ES-I3 (cell line): ENCODE results near the gene CCDC154.
A peak's percentile ranks its signal among the peaks of the same experiment; 100 is the strongest.

Experiments
- H3K36me3 ChIP-seq: 2 replicates; pipeline ENCODE4 v1.6.1; 2013; ENCODE audit warnings: mild to moderate bottlenecking, low read length, control low read depth, moderate library complexity; ENCODE audit not compliant: insufficient read depth
- H3K4me1 ChIP-seq: 2 replicates; pipeline ENCODE4 v1.6.1; 2013; ENCODE audit warnings: mild to moderate bottlenecking, control low read depth, low read length; ENCODE audit not compliant: insufficient read depth
- H3K9ac ChIP-seq: 2 replicates; pipeline ENCODE4 v1.6.1; 2013; ENCODE audit warnings: low read depth, mild to moderate bottlenecking, low read length, moderate library complexity
- H3K9me3 ChIP-seq: 2 replicates; pipeline ENCODE4 v1.6.1; 2013; ENCODE audit warnings: mild to moderate bottlenecking, low read length, moderate library complexity; ENCODE audit not compliant: control insufficient read depth, insufficient read depth

The CCDC154 gene

DNA sequence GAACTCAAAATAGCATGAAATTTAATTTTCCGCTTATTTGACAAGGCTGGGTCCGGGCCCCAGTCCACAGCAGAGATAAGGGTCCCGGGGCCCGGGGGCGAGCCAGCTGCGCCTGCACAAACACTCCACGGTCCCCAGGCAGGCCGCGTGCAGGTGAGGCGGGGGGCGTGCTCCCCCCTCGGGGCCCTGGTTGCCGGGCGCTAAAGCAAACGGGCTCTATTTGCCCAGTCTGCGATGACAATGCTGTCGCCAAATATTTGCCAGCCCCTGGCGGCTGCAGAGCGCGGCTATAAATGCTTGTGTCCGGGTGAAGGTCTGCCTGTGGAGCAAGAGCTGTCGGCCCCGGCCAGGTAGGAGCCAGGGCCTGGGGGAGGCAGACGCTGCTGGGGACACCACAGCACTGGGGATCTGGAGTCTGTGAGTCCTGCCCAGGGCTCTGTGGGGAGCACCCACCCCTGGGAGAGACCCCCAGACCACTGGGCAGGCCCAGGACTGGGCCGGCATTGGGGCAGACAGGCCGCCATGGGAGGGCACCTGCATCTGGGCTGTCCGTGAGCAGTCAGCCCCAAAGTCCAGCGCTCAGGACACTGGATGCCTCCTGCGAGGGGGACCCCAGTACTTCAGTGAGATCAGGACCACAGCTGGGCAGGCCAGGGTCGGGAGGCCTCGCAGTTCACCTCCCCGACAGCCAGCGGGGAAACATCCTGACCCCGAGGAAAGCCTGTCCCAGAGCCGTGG, 13.4 kb downstream of the CCDC154 start, which contains the start of gene PERCC1:
Gene PERCC1, plus strand, starts transcription at position 320 of the 738 bp plus-strand sequence. CDS start 1,516 bp downstream, outside the sequence.
- Histone ChIP-seq H3K9me3 (no peaks in the 10 kb centered on the region), H3K4me1 (no peaks in the 10 kb centered on the region; the same call in 1 of the 2 replicates)

DNA sequence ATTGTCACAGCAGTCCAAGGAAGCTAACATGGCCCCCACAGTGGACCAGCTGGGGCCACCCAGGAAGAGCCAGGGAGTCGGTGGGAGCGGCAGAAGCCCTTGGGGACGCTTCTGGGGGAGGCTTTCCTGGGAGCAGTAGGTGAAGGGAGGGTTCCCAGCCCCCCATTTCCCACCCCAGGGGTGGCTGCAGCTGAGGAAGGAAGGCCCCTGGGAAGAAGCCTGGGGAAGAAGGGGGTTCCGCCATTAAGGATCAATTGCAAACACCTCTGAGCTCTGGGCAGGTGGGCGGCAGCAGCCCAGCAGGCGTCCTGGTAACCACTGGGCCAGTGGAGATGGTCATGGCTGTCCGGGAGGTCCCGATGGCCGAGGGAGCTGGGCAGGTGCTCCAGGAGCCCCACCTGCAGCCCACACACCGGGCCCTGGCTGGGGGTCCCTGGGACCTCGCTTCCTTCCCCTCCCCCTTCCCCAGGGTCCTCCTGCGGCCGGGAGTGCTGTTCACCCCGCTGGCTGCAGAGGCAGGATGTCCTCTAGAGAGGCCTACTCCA, 14.1 kb downstream of the CCDC154 start:
- Histone ChIP-seq H3K36me3 (no peaks in the 10 kb centered on the region), H3K9ac (no peak overlapping the region), H3K9me3 (no peaks in the 10 kb centered on the region), H3K4me1 (no peaks in the 10 kb centered on the region; the same call in 1 of the 2 replicates)

More for the DNA sequence above, 13.4 kb downstream of the CCDC154 start, which contains the start of gene PERCC1:
- Histone ChIP-seq H3K36me3 (no peaks in the 10 kb centered on the region), H3K9ac (no peak within 1 kb of the TSS)

DNA sequence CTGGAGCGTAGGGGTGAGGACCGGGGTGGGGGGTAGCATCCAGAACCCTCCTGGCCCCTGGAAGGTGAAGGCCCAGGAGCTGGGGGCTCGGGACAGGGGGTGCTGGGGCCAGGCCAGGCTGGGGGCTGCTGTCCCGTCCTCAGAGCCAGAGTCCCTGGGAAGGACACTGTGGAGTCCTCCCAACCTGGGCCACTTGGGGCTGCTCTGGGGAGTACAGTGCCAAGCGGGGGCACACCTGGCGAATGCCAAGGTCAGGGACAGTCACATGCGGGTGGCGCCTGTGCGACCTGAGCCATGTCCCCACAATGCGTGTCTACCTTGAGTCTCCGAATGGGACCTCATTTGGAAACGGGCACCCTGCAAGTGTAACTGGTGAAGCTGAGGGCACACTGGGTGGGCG, 14.7 kb downstream of the CCDC154 start:
- H3K36me3 ChIP-seq: no peaks in the 10 kb centered on the region
- H3K9ac ChIP-seq: no peak overlapping the region
- H3K4me1 ChIP-seq: no peaks in the 10 kb centered on the region; the same call in 1 of the 2 replicates
- H3K9me3 ChIP-seq: no peaks in the 10 kb centered on the region

DNA sequence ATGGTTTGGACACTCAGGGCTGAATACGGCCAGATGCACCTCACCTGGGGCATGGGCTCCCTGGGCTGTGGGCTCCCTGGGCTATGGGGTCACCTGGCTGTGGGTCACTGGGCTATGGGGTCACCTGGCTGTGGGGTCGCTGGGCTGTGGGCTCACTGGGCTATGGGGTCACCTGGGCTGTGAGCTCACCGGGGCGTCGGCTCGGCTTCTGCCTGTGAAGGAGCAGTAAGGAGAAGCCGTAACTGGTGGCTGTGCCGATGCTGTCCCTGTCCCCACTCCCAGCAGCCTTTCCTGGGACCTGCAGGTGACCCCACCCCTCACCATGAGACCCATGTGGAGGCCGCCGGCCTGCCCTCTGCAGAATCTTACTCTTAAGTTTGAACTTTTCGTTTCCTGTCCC, 15.3 kb downstream of the CCDC154 start:
- Histone ChIP-seq H3K9ac (no peak overlapping the region), H3K4me1 (no peaks in the 10 kb centered on the region; the same call in 1 of the 2 replicates), H3K9me3 (no peaks in the 10 kb centered on the region), H3K36me3 (no peaks in the 10 kb centered on the region)

DNA sequence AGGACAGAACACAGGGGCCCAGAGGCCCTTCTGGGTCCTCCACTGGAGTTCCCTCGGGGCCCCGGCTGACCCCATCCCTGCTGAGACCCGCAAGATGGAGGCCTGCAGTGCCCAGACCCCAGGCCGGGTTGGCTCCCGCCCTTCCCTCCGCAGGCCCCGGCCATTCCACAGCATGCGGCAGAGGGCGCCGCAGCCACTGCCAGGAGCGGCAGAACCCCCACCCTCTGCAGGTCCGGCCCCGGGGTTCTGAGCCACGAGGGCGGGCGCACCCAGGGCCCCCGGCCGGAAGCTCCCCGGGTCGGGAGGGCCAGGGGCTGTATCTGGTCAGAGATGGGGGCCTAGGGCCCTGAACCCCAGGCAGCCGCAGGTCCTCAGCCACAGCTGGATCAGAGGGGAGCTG, 15.8 kb downstream of the CCDC154 start:
- Histone ChIP-seq H3K4me1 (no peaks in the 10 kb centered on the region; the same call in 1 of the 2 replicates), H3K36me3 (no peaks in the 10 kb centered on the region), H3K9ac (no peak overlapping the region)

DNA sequence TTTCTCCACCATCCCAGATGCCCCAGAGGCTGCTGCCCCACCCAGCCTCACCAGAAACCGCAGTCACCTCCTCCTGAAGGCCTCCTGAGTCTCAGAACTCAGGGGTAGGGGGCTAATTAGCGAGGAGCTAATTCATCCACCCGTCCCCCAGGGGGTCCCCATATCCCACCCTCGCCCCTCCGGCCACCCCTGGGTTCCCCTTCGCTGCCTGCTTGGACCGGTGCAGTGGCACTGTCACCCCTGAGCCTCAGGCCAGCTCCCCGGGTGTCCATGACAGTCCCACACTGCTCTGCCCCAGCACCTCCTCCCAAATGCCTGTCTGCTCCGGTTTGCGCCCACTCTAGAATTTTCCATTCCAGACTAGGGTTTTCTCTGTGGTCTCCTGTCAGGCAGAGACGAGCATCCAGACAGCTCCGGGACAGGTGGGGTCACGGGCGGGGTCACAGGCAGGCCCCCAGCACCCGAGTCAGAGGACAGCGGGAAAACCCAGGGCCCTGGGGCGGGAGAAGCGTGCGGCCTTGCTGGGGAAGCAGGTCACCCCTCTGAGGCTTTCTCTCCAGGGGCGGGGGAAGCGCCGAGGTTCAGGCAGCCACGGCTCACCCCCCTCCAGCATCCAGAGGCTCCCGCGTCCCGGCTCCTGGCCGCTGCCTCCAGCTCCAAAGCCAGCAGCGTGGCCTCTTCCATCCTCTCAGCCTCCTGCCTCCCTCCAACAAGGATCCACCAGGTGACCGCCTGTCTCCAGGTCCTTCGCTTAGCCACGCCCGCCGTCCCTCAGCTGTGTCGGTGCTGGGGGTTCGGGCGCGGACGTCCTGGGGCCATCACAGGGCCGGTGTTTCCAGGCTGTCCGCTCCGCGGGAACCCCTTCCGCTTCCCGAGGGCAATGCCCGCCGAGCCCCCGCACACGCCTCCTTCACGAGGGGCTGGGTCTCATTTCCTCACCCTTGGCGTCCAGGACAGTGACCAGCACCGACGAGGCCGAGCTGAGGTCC, 16.6 kb downstream of the CCDC154 start:
- no peaks in the 10 kb centered on the region for H3K9me3 ChIP-seq
- no peaks in the 10 kb centered on the region; the same call in 1 of the 2 replicates for H3K4me1 ChIP-seq
- no peaks in the 10 kb centered on the region for H3K36me3 ChIP-seq
- H3K9ac ChIP-seq: no peak overlapping the region

More for the DNA sequence above, 15.8 kb downstream of the CCDC154 start:
- H3K9me3 ChIP-seq: no peaks in the 10 kb centered on the region

DNA sequence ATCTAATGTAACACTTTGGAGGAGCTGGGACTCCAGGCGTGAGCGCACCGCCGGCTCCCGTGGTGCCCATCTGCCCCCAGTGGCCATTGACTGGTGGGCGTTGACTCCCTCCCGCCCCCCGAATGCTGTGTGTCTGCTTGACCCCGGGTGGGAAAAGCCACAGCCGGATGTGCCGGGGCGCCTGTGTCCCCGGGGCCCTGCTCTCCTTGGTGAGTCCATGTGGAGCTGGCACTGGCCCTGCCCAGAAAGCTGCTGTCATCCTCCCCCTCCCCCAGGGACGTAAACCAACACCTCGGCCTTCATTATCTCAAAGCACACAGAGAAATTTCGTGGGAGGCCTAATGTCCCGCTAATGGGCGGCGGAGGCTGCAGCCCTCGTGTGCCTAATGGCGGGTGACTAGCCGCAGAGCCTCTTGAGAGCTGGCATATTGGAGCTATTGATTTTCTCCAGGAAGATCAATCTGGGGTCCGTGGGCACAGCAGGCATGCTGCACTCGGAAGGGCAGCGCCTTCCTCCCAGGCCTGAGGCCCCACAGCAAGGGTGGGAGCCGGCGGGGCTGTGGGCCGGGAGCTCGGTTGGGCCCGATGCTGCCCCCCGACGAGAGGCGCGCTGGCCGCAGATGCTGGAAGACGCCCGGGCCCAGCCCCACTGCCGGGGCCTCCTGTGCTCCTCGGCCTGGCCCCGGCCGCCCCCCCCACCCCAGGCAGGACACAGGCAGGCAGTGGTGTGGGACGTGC, 17.5 kb downstream of the CCDC154 start:
- Histone ChIP-seq H3K36me3 (no peaks in the 10 kb centered on the region), H3K9me3 (no peaks in the 10 kb centered on the region), H3K4me1 (no peaks in the 10 kb centered on the region; the same call in 1 of the 2 replicates), H3K9ac (no peak overlapping the region)

DNA sequence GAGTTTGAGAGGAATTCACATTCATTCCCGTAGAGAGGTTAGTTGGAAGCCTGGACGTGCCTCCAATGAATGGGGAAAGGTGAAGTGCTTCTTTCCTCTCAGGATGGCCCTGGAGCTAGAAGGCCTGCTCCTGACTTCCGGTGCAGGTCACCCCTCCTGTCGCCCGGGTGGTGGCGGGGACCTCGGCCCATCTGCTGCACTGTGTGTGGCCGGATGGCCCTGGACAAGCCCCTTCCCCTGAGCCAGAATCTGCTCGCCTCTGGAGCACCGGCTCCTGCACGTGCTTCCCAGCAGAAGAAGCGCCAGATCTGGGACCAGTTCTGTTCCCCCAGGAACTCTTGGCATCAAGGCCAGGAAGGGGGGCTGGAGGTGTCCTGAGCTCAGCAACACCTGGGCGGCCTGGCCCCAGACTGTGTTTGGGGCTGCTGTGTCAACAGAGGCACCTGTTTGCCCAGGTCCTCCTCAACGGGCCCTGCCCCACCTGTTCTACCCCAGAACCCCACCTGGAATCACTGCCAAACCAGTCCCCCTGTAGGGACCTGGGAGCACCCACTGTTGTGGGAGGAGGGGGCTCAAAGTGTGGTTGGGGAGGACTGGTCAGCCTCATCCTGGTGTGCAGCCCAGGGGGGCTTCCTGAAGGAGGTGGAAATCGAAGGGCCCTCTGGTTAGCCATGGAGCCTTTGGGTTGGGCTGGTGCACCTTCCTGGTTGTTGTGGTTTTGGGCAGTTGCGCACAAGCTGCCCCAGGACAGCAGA, 18.6 kb downstream of the CCDC154 start:
- Histone ChIP-seq H3K36me3 (no peaks in the 10 kb centered on the region), H3K9ac (no peak overlapping the region), H3K4me1 (no peaks in the 10 kb centered on the region; the same call in 1 of the 2 replicates), H3K9me3 (no peaks in the 10 kb centered on the region)

DNA sequence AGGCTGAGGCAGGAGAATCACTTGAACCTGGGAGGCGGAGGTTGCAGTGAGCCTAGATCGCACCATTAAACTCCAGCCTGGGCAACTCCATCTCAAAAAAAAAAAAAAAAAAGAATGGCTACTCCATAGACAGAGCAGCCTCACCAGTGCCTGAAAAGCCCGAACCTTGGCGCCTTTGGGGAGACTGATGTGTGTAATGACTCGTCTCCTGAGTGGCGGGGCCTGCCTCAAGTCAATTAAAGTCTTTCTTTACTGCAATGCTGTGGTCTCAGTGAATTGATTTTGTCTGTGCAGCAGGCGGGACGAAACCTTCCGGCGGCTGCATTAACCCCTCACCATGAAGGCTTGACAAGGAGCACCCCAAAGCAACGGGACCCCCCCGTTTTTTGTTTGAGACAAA, 20.3 kb downstream of the CCDC154 start:
- Histone ChIP-seq H3K4me1 (no peaks in the 10 kb centered on the region; the same call in 1 of the 2 replicates), H3K9me3 (no peaks in the 10 kb centered on the region), H3K9ac (no peak overlapping the region), H3K36me3 (no peaks in the 10 kb centered on the region)

DNA sequence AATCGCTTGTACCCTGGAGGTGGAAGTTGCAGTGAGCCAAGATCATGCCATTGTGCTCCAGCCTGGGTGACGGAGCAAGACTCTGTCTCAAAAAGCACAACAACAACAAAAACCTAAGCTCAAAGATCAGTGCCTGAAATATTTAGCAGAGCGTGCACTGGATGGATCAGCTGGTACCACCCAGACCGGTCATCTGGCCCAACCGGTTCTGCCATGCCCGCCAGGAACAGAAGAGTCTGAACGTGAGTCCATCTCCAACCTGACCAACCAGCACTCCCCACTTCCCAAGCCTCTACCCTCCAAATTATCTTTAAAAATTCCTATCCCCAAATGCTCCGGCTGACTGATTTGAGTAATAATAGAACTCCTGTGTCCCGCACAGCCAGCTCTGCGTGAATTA, 22.3 kb downstream of the CCDC154 start:
- Histone ChIP-seq H3K9ac (no peak overlapping the region), H3K36me3 (no peaks in the 10 kb centered on the region), H3K9me3 (no peaks in the 10 kb centered on the region), H3K4me1 (no peaks in the 10 kb centered on the region)

DNA sequence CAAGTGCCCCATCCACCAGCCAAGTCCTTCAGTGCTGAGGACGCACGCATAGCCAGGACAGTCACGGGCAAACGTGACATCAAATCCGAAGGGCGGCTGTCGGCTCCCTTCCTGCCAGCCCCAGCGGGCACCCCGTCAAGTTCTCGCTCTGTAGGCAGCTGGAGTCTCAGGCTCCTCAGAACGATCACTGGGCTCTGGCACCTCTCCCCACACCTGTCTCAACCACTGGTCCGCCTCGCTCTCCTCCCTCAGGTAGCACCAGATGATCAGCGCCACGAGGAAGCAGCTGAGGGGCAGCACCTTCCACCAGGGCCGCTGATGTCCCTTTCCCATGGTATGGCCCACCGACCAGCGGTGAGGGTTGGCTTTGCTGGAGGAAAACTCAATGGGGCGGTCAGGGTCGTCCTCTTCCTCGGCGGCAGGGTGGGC, 24.2 kb downstream of the CCDC154 start:
- no peaks in the 10 kb centered on the region for H3K4me1 ChIP-seq
- no peaks in the 10 kb centered on the region for H3K36me3 ChIP-seq
- H3K9me3 ChIP-seq: no peaks in the 10 kb centered on the region
- peak overlapping the region; percentile 73 for H3K9ac ChIP-seq

DNA sequence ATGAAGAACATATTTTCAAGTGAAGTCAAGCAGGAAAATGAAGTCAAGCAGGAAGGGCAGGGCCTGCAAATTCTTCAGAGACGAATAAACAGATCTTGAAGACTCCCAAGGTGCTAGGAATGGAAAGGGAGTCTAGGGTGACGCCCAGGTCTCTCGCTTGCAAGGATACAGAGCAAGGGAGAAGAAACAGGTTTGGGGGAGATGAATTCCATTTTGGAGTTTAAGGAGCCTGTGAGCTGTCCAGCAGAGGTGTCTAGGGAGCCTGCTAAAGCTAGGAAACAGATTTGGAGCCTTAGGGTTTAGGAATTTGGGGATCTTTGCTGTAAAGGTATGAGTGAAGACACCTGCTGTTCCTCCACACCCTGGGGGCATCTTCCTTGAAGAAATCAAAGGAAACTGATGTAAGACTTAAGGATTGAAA, 27.8 kb downstream of the CCDC154 start:
- H3K9ac ChIP-seq: no peak overlapping the region
- no peaks in the 10 kb centered on the region for H3K4me1 ChIP-seq
- no peaks in the 10 kb centered on the region for H3K36me3 ChIP-seq
- no peaks in the 10 kb centered on the region for H3K9me3 ChIP-seq
